ENCODE measurements around the gene TRIM27.

The TRIM27 gene

DNA sequence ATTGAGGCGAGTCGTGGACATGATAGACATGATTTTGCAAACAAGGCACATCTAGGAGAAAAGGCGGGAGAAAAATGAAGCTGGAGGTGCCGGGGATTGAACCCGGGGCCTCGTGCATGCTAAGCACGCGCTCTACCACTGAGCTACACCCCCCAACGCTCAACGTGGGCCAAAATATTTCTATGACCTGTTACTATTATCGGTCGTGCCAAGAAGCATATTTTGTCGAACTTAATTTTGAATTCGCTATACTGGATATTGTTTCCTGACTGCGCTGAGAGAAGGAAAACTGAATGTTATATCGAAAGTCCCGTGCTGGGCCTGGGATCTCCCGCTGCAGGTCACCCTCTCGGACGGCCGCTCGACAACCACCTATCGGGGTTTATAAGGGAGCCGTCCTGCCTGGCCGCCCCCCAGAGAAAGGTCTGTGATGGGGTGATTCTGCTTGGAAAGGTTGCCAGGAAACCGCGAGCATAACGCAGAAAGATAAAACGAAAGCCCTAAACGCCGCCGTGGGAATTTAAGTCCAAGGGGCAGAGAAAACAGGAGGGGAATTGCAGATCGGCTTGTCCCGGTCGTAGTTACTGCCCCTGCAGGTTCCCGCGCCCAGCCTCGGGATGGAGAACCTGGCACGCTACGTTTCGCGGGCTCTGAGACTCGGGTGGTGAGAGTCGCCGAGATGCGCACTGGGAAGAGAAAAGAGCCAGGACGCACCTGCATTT lies 60.0 kb downstream of the TRIM27 start:
- Histone ChIP-seq H3K4me3 (ENCODE audit: severe bottlenecking) (peak overlapping the region; percentile 78), H3K4me1 (ENCODE audit: insufficient read depth, poor library complexity, severe bottlenecking) (peaks cover 7% of the 10 kb centered on the region), H3K36me3 (ENCODE audit: low read depth) (no peaks in the 10 kb centered on the region), H3K27ac (ENCODE audit: poor library complexity, severe bottlenecking) (peak overlapping the region; percentile 69), H3K9me3 (ENCODE audit: severe bottlenecking) (no peaks in the 10 kb centered on the region), H3K27me3 (ENCODE audit: insufficient read depth, poor library complexity, severe bottlenecking) (no peaks in the 10 kb centered on the region)
- TF ChIP-seq, protein P1, sequence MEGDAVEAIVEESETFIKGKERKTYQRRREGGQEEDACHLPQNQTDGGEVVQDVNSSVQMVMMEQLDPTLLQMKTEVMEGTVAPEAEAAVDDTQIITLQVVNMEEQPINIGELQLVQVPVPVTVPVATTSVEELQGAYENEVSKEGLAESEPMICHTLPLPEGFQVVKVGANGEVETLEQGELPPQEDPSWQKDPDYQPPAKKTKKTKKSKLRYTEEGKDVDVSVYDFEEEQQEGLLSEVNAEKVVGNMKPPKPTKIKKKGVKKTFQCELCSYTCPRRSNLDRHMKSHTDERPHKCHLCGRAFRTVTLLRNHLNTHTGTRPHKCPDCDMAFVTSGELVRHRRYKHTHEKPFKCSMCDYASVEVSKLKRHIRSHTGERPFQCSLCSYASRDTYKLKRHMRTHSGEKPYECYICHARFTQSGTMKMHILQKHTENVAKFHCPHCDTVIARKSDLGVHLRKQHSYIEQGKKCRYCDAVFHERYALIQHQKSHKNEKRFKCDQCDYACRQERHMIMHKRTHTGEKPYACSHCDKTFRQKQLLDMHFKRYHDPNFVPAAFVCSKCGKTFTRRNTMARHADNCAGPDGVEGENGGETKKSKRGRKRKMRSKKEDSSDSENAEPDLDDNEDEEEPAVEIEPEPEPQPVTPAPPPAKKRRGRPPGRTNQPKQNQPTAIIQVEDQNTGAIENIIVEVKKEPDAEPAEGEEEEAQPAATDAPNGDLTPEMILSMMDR (IDR thresholded peaks at IDR 0.05; ENCODE audit: poor library complexity, severe bottlenecking): no peak
- DNase-seq (ENCODE audit: low spot score) (peak; percentile 86), ATAC-seq (ENCODE audit: low read depth) (peak; percentile 54)

DNA sequence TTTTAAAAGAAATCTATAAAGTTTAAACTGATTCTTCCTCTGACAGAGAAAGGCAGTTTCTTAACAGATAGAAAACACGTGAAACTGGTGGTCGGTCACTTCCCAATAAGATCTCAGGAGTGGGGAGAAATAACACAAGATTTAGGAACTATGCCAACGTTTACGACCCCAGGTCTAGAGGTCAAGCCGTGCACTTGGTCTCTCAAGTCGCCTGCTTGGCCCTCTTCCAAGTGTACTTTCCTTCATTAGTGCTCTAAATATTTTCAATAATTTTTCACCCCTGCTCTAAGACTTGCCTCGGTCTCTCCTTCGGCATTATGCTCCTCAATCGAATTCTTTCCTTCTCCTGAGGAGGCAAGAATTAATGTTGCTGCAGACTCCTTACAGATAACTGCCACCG lies 61.7 kb downstream of the TRIM27 start:
- no peak overlapping the region for H3K27ac ChIP-seq (ENCODE audit: poor library complexity, severe bottlenecking)
- H3K27me3 ChIP-seq (ENCODE audit: insufficient read depth, poor library complexity, severe bottlenecking): no peaks in the 10 kb centered on the region
- TF ChIP-seq, protein P1 (IDR thresholded peaks at IDR 0.05; ENCODE audit: poor library complexity, severe bottlenecking): no peak
- H3K9me3 ChIP-seq (ENCODE audit: severe bottlenecking): no peaks in the 10 kb centered on the region
- ATAC-seq (ENCODE audit: low read depth) (no peak), DNase-seq (ENCODE audit: low spot score) (no peak)
- H3K4me3 ChIP-seq (ENCODE audit: severe bottlenecking): no peak overlapping the region
- H3K4me1 ChIP-seq (ENCODE audit: insufficient read depth, poor library complexity, severe bottlenecking): peaks cover 6% of the 10 kb centered on the region
- H3K36me3 ChIP-seq (ENCODE audit: low read depth): no peaks in the 10 kb centered on the region

DNA sequence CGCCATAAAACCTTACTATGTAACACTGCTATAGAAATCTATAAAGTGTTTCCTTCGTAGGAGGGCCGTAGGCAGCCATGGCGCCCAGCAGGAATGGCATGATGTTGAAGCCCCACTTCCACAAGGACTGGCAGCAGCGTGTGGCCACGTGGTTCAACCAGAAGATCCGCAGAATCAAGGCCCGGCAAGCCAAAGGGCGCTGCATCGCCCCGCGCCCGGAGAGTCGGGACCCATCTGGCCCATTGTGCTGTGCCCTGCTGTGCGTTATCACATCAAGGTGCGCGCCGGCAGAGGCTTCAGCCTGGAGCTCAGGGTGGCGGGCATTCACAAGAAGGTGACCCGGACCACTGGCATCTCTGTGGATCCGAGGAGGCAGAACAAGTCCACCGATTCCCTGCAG lies 62.4 kb downstream of the TRIM27 start:
- H3K27ac ChIP-seq (ENCODE audit: poor library complexity, severe bottlenecking): no peak overlapping the region
- no peaks in the 10 kb centered on the region for H3K27me3 ChIP-seq (ENCODE audit: insufficient read depth, poor library complexity, severe bottlenecking)
- peaks cover 4% of the 10 kb centered on the region for H3K4me1 ChIP-seq (ENCODE audit: insufficient read depth, poor library complexity, severe bottlenecking)
- DNase-seq (ENCODE audit: low spot score) (no peak), ATAC-seq (ENCODE audit: low read depth) (no peak)
- H3K4me3 ChIP-seq (ENCODE audit: severe bottlenecking): no peak overlapping the region
- TF ChIP-seq, protein P1 (IDR thresholded peaks at IDR 0.05; ENCODE audit: poor library complexity, severe bottlenecking): no peak
- H3K36me3 ChIP-seq (ENCODE audit: low read depth): no peaks in the 10 kb centered on the region
- H3K9me3 ChIP-seq (ENCODE audit: severe bottlenecking): no peaks in the 10 kb centered on the region

DNA sequence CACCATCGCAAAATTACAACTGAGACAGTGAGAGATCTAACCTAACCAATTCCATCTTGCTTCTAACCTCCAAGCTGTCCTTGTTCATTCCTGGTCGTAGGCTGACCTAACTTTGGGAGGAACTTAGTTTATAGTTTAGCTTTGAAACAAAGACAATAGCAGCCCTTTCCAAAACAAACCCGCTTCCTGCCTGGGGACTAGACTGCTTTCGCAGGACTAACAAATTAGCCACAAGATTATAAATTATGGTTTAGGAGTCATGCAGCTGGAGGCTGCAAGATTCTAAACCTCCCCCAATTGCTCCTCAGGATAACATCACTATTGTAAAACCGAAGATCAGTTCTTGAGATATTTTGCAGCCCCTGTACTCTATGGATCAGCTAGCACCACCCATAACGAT lies 63.2 kb downstream of the TRIM27 start:
- H3K4me3 ChIP-seq (ENCODE audit: severe bottlenecking): no peak overlapping the region
- H3K27ac ChIP-seq (ENCODE audit: poor library complexity, severe bottlenecking): no peak overlapping the region
- H3K36me3 ChIP-seq (ENCODE audit: low read depth): no peaks in the 10 kb centered on the region
- no peaks in the 10 kb centered on the region for H3K27me3 ChIP-seq (ENCODE audit: insufficient read depth, poor library complexity, severe bottlenecking)
- peaks cover 4% of the 10 kb centered on the region for H3K4me1 ChIP-seq (ENCODE audit: insufficient read depth, poor library complexity, severe bottlenecking)
- ATAC-seq (ENCODE audit: low read depth) (no peak), DNase-seq (ENCODE audit: low spot score) (no peak)
- peaks cover 5% of the 10 kb centered on the region for H3K9me3 ChIP-seq (ENCODE audit: severe bottlenecking)
- TF ChIP-seq, protein P1 (IDR thresholded peaks at IDR 0.05; ENCODE audit: poor library complexity, severe bottlenecking): no peak

DNA sequence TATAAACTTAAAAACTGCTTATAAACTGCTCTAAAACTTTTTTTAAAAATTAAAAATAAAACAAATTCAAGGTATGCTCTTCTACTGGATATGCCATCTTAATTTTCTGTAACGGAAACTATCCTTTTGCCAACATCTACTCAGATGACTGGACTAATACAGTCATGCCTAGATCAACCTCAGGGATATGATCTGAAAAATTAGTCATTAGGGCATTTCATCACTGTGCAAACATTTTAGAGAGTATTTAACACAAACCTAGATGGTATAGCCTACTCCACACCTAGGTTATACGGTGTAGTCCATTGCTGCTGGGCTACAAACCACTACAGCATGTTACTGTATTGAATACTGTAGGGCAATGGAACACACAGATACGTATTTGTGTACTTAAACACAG lies 64.8 kb downstream of the TRIM27 start:
- ATAC-seq (ENCODE audit: low read depth) (peak; percentile 73), DNase-seq (ENCODE audit: low spot score) (no peak)
- Histone ChIP-seq H3K4me1 (ENCODE audit: insufficient read depth, poor library complexity, severe bottlenecking) (peaks cover 4% of the 10 kb centered on the region), H3K27ac (ENCODE audit: poor library complexity, severe bottlenecking) (no peak overlapping the region), H3K9me3 (ENCODE audit: severe bottlenecking) (peaks cover 5% of the 10 kb centered on the region), H3K36me3 (ENCODE audit: low read depth) (no peaks in the 10 kb centered on the region), H3K27me3 (ENCODE audit: insufficient read depth, poor library complexity, severe bottlenecking) (no peaks in the 10 kb centered on the region), H3K4me3 (ENCODE audit: severe bottlenecking) (no peak overlapping the region)
- TF ChIP-seq, protein P1 (IDR thresholded peaks at IDR 0.05; ENCODE audit: poor library complexity, severe bottlenecking): no peak
